Panc1 (cell line): Measurements from ENCODE around the gene ELMO1.

Experiments used
- CTCF ChIP-seq: fragments of 450-650 bp; IDR thresholded peaks from 2 replicates; pipeline ENCODE4 v1.5.1; 2017; ENCODE audit warnings: mild to moderate bottlenecking
- POLR2AphosphoS5 ChIP-seq: IDR thresholded peaks from 2 replicates; pipeline ENCODE4 v1.6.1; 2012; ENCODE audit warnings: mild to moderate bottlenecking, low read depth, low read length, moderate library complexity
- SIN3A ChIP-seq: IDR thresholded peaks from 2 replicates; pipeline ENCODE4 v1.6.1; 2012; ENCODE audit warnings: low read depth, mild to moderate bottlenecking, low read length, moderate library complexity, borderline replicate concordance; ENCODE audit not compliant: insufficient read depth
- TCF7L2 ChIP-seq: IDR thresholded peaks from 2 replicates; pipeline ENCODE4 v1.6.1; 2011; ENCODE audit warnings: mild to moderate bottlenecking, low read depth, low read length, inconsistent platforms

- TF ChIP-seq POLR2AphosphoS5 (no peak), TCF7L2 (no peak), CTCF (no peak), SIN3A (no peak)
These were observed 470.2 kb downstream of the ELMO1 start for GRCh38 chr7:36978461-36978860.
